H1 (cell line): ENCODE results near the gene ZNF77. TPM values are rescaled to one million over a fixed set of nuclear protein-coding genes. Genes with fewer than 3 reads are reported as not detected.

Experiments
- BACH1 ChIP-seq: IDR thresholded peaks from 2 replicates; pipeline ENCODE4 v1.6.1; 2012; ENCODE audit warnings: low read length, improper control_type of control experiment
- CBX5 ChIP-seq: fragments of 300-800, 300-1000 bp; sonication (generic); IDR thresholded peaks from 2 replicates; pipeline ENCODE4 v1.7.1; 2016; ENCODE audit warnings: antibody characterized with exemption, low read length, low read depth
- HDAC2 ChIP-seq, 2 experiments: fragments of 300-600 bp in 1 of 2; sonication (generic) in 1 of 2; IDR thresholded peaks; 2 replicates each; pipeline ENCODE4 v1.6.1; 2011 to 2012; ENCODE audit warnings: low read depth in 2 of 2, low read length in 2 of 2, mild to moderate bottlenecking in 2 of 2, moderate library complexity in 2 of 2, borderline replicate concordance in 1 of 2, inconsistent platforms in 1 of 2
- KDM1A ChIP-seq: fragments of 200-600, 300-600 bp; sonication (generic); IDR thresholded peaks from 2 replicates; pipeline ENCODE4 v1.7.1; 2016; ENCODE audit warnings: mild to moderate bottlenecking, low read length, borderline replicate concordance
- MAX ChIP-seq: IDR thresholded peaks from 2 replicates; pipeline ENCODE4 v1.6.1; 2012; ENCODE audit warnings: inconsistent platforms
- POLR2A ChIP-seq, 2 experiments: IDR thresholded peaks; 1 replicate in 1 of 2; 2 replicates in 1 of 2; pipeline ENCODE4 v1.6.1; 2011; ENCODE audit warnings: low read depth in 2 of 2, low read length in 2 of 2, mild to moderate bottlenecking in 2 of 2; ENCODE audit errors: control extremely low read depth in 1 of 2
- RXRA ChIP-seq: IDR thresholded peaks from 2 replicates; pipeline ENCODE4 v1.6.1; 2011; ENCODE audit warnings: low read depth, mild to moderate bottlenecking, low read length, moderate library complexity; ENCODE audit not compliant: insufficient read depth
- SP1 ChIP-seq: IDR thresholded peaks from 2 replicates; pipeline ENCODE4 v1.6.1; 2011; ENCODE audit warnings: low read depth, low read length
- SP4 ChIP-seq: IDR thresholded peaks from 2 replicates; pipeline ENCODE4 v1.6.1; 2012; ENCODE audit warnings: low read length, inconsistent platforms
- TAF1 ChIP-seq: IDR thresholded peaks from 2 replicates; pipeline ENCODE4 v1.6.1; 2011; ENCODE audit warnings: mild to moderate bottlenecking, low read depth, low read length
- TBP ChIP-seq: IDR thresholded peaks from 2 replicates; pipeline ENCODE4 v1.6.1; 2011; ENCODE audit warnings: low read depth, low read length, improper control_type of control experiment
- polyA plus RNA-seq, 7 experiments: library from polyadenylated mRNA; depleted of rRNA in 3 of 7; stranded (reverse) in 5 of 7; unstranded in 2 of 7; fragments of >200 nt in 5 of 7; fragments of 200-250 nt in 2 of 7; gene quantifications; 1 replicate in 5 of 7; 2 replicates in 1 of 7; 4 replicates in 1 of 7; pipeline versions ENCODE4 v1.2.1 to v1.2.3, GENCODE V29; 2011 to 2013; ENCODE audit warnings: missing spikeins in 2 of 7, mixed read lengths in 2 of 7
- total RNA-seq: library from RNA; stranded (reverse); fragmentation: NEBNext Ultra II Directional; extraction: Animal tissue kit (Norgen Biotek cat#: 25700); gene quantifications from 2 replicates; pipeline ENCODE4 v1.2.1, GENCODE V29; 2021

ZNF77 gene
- total and polyA plus RNA-seq, 2 of the 8 experiments (the other 6 are each of a cell fraction or from before 2014, with no cell fraction given), result 2.9 to 4.7 TPM

GRCh38 chr19:2900296-2901252, 44.2 kb downstream of the ZNF77 start, which contains the start of gene ZNF57 (continued):
- TF ChIP-seq BACH1 (peak; percentile 90), CBX5 (no peak), MAX (peak; percentile 81), SP4 (peak; percentile 90), TAF1 (peak; percentile 19; the same call in 1 of the 2 replicates), RXRA (no peak), HDAC2 (IDR thresholded peaks at IDR 0.05; ENCODE audit: borderline replicate concordance in 1 of 2, low read depth in 2 of 2, low read length in 2 of 2) (peak in 1 of 2 experiments; percentile 88; a peak in 2 of 4 replicates), POLR2A (IDR thresholded peaks at IDR 0.05; ENCODE audit: control extremely low read depth in 1 of 2, low read depth in 2 of 2, low read length in 2 of 2) (peak in 1 of 2 experiments; percentile 73; a peak in 2 of 3 replicates), SP1 (peak; percentile 83), TBP (0 out of 2 replicates have a peak, but pooled peaks have one; percentile 30), KDM1A (peak; percentile 12; the same call in 1 of the 2 replicates)
